ENCODE measurements around the gene FLII.

The FLII gene

DNA sequence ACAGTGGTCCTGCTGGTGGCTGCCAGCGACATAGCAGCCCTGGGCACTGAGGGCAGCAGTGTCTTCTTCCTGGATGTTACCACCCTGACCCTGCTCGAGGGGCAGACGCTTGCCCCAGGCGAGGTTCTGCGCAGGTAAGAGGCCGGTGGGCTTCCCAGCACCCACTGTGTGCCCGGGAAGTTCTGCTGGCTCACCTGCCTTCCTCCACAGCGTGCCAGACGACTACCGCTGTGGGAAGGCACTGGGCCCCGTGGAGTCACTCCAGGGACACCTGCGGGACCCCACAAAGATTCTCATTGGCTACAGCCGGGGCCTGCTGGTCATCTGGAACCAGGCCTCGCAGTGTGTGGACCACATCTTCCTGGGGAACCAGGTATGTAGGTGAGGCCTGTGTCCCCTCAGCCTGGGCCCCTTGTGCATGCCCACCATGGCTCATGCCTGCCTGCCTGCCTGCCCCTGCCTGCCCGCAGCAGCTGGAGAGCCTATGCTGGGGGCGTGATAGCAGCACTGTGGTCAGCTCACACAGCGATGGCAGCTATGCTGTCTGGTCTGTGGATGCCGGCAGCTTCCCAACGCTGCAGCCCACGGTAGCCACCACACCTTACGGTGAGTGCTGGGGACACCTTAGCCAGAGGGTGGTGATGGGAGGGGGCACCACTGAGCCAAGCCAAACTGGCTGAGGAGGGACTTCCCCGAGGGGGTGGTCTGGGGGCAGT is 24.6 kb downstream of the FLII start:
- peaks cover 12% of the 10 kb centered on the region for H3K36me3 ChIP-seq (ENCODE audit: control insufficient read depth, insufficient read depth, low read length)
- no peak overlapping the region for H3K4me3 ChIP-seq (ENCODE audit: low read length)
- no peak overlapping the region for H3K9ac ChIP-seq (ENCODE audit: low read length)
- no peak overlapping the region for H3K27ac ChIP-seq (ENCODE audit: low read depth, low read length)
- no peaks in the 10 kb centered on the region for H3K4me1 ChIP-seq (ENCODE audit: control insufficient read depth, insufficient read depth, low read length)
- H3K27me3 ChIP-seq (ENCODE audit: control insufficient read depth, insufficient read depth, low read length) = no peaks in the 10 kb centered on the region

DNA sequence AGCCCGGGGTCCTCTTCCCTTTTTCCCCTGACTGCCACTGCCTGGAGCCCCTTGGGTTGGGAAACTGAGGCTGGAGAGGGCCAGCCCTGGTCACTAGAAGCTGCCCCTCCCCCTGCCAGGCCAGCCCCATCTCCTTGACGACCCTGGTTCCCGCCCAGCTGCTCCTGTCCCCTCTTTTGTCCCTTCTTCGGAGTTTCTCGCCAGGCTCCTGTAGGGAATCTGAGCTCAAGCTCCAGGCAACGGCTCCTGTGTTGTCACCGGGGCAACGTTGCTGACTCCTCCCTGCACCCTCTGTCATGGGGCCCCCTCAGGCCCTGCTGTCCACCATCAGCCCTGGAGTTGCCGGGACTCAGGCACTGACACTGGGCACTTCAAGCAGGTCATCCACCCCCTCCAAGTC is 27.4 kb downstream of the FLII start:
- Histone ChIP-seq H3K4me3 (ENCODE audit: low read length) (no peak overlapping the region), H3K4me1 (ENCODE audit: control insufficient read depth, insufficient read depth, low read length) (peaks cover 4% of the 10 kb centered on the region), H3K9ac (ENCODE audit: low read length) (no peak overlapping the region), H3K27me3 (ENCODE audit: control insufficient read depth, insufficient read depth, low read length) (no peaks in the 10 kb centered on the region), H3K36me3 (ENCODE audit: control insufficient read depth, insufficient read depth, low read length) (peaks cover 9% of the 10 kb centered on the region), H3K27ac (ENCODE audit: low read depth, low read length) (no peak overlapping the region)

DNA sequence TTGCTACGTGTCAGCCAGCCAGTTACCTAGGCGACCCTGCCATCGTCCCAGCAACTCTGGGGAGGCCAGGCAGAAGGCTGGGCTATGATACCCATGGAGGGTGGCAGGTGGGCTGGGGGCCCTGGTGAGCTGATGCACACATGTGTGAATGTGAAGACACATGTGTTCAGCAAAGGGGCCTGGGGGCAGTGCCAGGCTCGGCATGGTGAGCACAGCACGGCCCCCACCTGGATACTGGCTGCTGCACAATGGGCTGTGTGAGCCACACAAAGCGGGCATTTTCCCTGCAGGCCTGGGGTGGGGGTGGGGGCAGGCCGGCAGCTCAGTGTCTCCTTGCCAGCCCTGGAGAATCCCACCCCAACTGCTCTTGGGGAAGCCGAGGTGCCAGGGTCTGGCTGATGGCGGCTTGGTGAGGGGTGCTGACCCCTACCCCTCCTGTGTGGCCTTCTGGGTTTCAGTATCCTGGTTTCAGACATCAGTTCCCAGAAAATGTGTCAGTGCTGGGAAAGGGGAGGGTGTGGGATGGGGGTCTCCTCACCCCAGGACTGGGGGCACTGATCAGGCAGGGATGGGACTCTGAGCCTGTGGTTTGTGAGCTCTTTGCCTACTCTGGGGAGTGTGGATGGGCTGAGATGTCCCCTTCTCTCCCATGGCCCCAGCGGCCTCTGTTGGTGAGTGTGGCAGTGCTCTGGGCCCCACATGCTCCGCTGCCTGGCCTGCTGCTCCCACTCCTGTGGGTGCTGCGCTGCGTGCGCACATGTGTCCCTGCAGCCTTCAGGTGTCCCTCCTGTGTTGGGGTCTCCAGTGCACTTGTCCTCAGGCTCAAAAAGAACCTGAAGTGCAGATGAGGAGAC is 28.0 kb downstream of the FLII start:
- H3K4me3 ChIP-seq (ENCODE audit: low read length) = no peak overlapping the region
- H3K36me3 ChIP-seq (ENCODE audit: control insufficient read depth, insufficient read depth, low read length) = peaks cover 4% of the 10 kb centered on the region
- H3K4me1 ChIP-seq (ENCODE audit: control insufficient read depth, insufficient read depth, low read length) = peaks cover 4% of the 10 kb centered on the region
- no peak overlapping the region for H3K27ac ChIP-seq (ENCODE audit: low read depth, low read length)
- no peaks in the 10 kb centered on the region for H3K27me3 ChIP-seq (ENCODE audit: control insufficient read depth, insufficient read depth, low read length)
- H3K9ac ChIP-seq (ENCODE audit: low read length) = no peak overlapping the region

DNA sequence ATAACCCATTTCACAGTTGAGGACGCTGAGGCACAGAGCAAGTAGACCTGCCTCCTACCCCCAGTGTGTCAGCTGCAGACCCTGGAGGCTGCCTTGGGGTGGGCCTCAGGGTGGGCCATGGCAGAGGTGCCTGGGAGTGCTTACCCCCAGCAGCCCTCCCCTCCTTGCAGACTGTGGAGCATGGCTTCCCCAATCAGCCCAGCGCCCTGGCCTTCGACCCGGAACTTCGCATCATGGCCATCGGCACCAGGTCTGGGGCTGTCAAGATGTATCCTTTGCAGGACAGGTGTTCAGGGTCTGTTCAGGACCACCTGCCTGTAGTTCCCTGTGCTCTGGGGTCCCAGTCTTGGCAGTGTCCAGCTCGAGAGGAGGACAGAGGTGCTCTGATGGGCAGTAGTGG is 28.8 kb downstream of the FLII start:
- Histone ChIP-seq H3K4me1 (ENCODE audit: control insufficient read depth, insufficient read depth, low read length) (peaks cover 6% of the 10 kb centered on the region), H3K27ac (ENCODE audit: low read depth, low read length) (no peak overlapping the region), H3K4me3 (ENCODE audit: low read length) (no peak overlapping the region), H3K9ac (ENCODE audit: low read length) (no peak overlapping the region), H3K36me3 (ENCODE audit: control insufficient read depth, insufficient read depth, low read length) (peaks cover 4% of the 10 kb centered on the region), H3K27me3 (ENCODE audit: control insufficient read depth, insufficient read depth, low read length) (no peaks in the 10 kb centered on the region)

DNA sequence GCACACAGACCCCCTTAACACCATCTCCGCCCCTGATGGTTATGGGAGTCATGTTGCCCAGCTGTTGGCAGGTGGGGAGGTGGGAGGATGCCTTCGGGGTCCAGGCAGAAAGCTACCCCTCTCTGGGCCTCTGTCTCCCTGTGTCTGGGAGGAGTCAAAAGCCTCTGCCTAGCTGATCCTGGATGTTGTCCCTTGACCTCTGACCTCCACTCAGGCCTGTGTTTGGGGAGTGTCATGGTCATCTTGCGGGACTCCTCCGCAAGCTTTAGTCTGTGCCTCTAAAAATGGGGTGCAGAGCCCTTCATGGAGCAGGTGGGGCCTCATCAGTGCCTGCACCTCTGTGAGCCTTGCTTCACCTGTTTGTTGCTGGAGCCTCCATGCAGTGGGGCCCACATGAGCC is 29.3 kb downstream of the FLII start:
- Histone ChIP-seq H3K36me3 (ENCODE audit: control insufficient read depth, insufficient read depth, low read length) (peaks cover 2% of the 10 kb centered on the region), H3K9ac (ENCODE audit: low read length) (no peak overlapping the region), H3K27me3 (ENCODE audit: control insufficient read depth, insufficient read depth, low read length) (no peaks in the 10 kb centered on the region), H3K4me1 (ENCODE audit: control insufficient read depth, insufficient read depth, low read length) (peaks cover 6% of the 10 kb centered on the region), H3K27ac (ENCODE audit: low read depth, low read length) (no peak overlapping the region), H3K4me3 (ENCODE audit: low read length) (no peak overlapping the region)

DNA sequence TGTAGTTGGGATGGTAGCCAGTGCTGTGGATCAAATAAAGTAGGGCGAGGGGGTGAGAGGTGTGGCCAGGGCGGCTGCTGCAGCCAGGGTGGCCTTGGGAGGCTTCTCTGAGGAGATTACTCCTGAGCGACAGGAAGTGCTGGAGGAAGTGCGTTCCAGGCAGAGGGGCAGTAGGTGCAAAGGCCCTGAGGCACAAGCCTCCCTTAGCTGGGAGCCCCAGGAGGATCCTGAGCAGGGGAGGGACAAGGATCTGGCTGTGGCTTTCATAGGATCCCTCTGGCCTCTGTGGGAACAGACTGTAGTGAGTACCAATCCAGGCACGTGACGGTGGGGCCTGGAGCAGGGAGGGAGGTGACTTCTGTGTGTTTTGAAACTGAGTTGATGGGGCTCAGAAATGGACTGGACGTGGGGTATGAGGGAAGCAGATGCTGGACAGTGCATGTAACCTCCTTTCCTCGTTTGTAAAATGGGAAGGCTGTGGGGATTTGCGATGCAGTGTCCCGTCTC is 30.3 kb downstream of the FLII start:
- no peaks in the 10 kb centered on the region for H3K36me3 ChIP-seq (ENCODE audit: control insufficient read depth, insufficient read depth, low read length)
- H3K4me1 ChIP-seq (ENCODE audit: control insufficient read depth, insufficient read depth, low read length) = peaks cover 6% of the 10 kb centered on the region
- H3K27me3 ChIP-seq (ENCODE audit: control insufficient read depth, insufficient read depth, low read length) = no peaks in the 10 kb centered on the region
- no peak overlapping the region for H3K4me3 ChIP-seq (ENCODE audit: low read length)
- no peak overlapping the region for H3K9ac ChIP-seq (ENCODE audit: low read length)
- no peak overlapping the region for H3K27ac ChIP-seq (ENCODE audit: low read depth, low read length)

DNA sequence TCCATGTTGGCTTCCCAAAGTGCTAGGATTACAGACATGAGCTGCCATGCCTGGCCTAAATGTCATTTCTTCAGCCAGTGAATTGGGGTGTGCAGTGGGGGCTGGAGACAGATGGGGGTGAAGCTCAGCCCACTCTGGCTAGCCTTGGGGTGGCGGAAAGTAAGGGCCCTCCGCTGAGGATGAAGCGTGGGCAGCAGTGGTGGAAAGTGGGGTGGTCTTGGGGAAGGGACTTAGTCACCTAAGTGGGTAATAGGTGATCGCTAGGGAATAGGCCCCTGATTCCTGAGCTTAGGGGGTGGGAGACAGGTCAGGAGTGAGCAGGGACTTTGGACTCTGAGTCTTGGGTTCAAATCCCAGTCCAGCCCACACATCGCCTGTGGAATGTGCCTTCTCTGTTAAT is 30.9 kb downstream of the FLII start:
- Histone ChIP-seq H3K27me3 (ENCODE audit: control insufficient read depth, insufficient read depth, low read length) (no peaks in the 10 kb centered on the region), H3K9ac (ENCODE audit: low read length) (no peak overlapping the region), H3K27ac (ENCODE audit: low read depth, low read length) (no peak overlapping the region), H3K4me3 (ENCODE audit: low read length) (no peak overlapping the region), H3K36me3 (ENCODE audit: control insufficient read depth, insufficient read depth, low read length) (no peaks in the 10 kb centered on the region), H3K4me1 (ENCODE audit: control insufficient read depth, insufficient read depth, low read length) (peaks cover 6% of the 10 kb centered on the region)

DNA sequence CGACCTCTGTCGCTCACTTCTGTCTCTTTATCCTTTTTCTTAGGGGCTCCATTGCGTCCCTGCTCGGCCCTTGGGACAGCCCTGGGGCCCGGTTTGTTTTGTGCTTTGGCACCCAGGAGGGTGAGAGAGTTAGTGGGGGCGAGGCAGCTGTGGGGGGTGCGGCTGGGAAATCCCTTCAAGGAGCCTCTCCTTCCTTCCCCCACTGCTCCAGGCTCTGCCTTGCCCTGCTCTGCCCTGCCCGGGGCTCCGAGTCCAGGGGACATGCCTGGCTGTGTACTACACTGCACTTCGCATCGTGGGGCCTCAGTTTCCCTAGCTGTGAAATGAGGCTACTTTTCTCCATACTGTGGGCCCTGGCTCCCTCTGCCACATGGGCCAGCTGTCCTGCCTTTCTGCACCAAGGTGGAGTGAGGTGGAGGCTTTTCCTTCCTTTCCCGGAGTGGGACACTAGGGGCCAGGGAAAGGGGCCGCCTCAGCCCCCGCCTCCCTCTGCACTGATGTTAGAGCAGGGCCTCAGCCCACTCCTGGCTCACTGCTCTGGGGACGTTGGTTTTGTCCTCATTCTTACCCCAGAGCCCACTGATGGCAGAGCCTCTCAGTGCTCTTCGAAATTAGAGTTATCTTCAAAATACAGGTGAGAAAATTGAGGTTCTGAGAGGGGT is 32.1 kb downstream of the FLII start:
- Histone ChIP-seq H3K27me3 (ENCODE audit: control insufficient read depth, insufficient read depth, low read length) (no peaks in the 10 kb centered on the region), H3K36me3 (ENCODE audit: control insufficient read depth, insufficient read depth, low read length) (no peaks in the 10 kb centered on the region), H3K27ac (ENCODE audit: low read depth, low read length) (no peak overlapping the region), H3K4me1 (ENCODE audit: control insufficient read depth, insufficient read depth, low read length) (peaks cover 6% of the 10 kb centered on the region), H3K4me3 (ENCODE audit: low read length) (peak overlapping the region; percentile 67), H3K9ac (ENCODE audit: low read length) (no peak overlapping the region)

DNA sequence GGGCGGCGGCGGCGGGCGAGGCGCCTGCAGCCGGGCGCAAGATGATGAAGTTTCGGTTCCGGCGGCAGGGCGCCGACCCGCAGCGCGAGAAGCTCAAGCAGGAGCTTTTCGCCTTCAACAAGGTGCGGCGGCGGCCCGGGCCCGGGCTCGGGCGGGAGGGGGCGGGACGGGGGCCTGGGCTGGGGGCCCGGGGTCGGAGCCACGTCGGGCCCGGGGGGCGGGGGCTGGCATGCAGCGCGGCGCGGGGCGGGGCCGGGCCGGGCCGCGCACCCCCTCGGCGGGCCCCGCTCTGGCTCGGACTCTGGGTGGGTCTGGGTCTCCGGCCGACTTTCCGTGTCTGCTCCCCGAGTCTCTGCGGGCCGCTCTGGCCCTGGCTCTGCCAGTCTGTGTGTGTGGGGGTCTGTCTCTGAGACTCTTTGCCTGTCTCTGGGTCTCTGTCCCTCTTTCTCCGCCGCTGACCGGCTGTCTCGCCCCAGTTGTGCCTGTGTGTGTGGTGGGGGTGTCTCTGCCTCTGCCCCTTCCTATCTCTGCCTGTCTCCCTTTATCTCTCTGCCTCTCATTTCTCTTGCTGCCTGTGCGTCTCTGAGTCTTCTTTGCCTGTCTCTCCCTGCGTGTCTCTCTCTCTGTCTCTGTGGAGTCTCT is 32.8 kb downstream of the FLII start:
- no peak overlapping the region for H3K27ac ChIP-seq (ENCODE audit: low read depth, low read length)

DNA sequence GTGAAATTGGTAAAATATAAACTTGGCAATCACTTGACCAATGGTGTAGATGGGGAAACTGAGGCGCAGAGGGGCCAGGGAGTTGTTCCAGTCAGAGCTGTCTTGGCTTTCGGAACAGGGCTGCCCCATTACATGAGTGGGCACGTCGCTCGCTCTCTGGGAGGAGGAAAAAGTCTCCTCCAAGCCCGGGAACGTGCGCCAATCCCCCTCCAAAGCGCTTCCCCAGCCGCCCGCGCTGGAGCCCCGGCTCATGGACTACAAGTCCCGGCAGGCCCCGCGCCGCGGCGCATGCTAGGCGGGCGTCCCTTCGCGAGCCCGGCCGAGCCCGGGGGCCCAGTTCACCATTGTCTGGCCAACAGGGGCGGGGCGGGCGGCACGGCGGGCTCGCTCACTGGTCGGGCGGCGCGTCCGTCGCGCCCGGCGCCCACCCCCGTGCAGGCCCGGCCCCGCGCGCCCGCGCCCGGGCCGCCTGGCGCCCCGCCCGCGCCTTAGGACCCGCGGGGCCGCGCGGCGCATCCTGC is 33.4 kb downstream of the FLII start, which contains the start of gene LLGL1:
TSS of gene LLGL1 (plus strand) at position 515 of the 521 bp plus-strand sequence. CDS start 48 bp downstream, outside the sequence.
- H3K9ac ChIP-seq (ENCODE audit: low read length) = peak within 1 kb of the TSS; percentile 12
- no peaks in the 10 kb centered on the region for H3K27me3 ChIP-seq (ENCODE audit: control insufficient read depth, insufficient read depth, low read length)
- no peaks in the 10 kb centered on the region for H3K36me3 ChIP-seq (ENCODE audit: control insufficient read depth, insufficient read depth, low read length)
- H3K4me3 ChIP-seq (ENCODE audit: low read length) = peak within 1 kb of the TSS; percentile 67
- peaks cover 6% of the 10 kb centered on the region for H3K4me1 ChIP-seq (ENCODE audit: control insufficient read depth, insufficient read depth, low read length)
- no peak within 1 kb of the TSS for H3K27ac ChIP-seq (ENCODE audit: low read depth, low read length)

More for the DNA sequence above, 32.8 kb downstream of the FLII start:
- Histone ChIP-seq H3K27me3 (ENCODE audit: control insufficient read depth, insufficient read depth, low read length) (no peaks in the 10 kb centered on the region), H3K4me3 (ENCODE audit: low read length) (peak overlapping the region; percentile 67), H3K4me1 (ENCODE audit: control insufficient read depth, insufficient read depth, low read length) (peaks cover 6% of the 10 kb centered on the region), H3K9ac (ENCODE audit: low read length) (peak overlapping the region; percentile 12), H3K36me3 (ENCODE audit: control insufficient read depth, insufficient read depth, low read length) (no peaks in the 10 kb centered on the region)

DNA sequence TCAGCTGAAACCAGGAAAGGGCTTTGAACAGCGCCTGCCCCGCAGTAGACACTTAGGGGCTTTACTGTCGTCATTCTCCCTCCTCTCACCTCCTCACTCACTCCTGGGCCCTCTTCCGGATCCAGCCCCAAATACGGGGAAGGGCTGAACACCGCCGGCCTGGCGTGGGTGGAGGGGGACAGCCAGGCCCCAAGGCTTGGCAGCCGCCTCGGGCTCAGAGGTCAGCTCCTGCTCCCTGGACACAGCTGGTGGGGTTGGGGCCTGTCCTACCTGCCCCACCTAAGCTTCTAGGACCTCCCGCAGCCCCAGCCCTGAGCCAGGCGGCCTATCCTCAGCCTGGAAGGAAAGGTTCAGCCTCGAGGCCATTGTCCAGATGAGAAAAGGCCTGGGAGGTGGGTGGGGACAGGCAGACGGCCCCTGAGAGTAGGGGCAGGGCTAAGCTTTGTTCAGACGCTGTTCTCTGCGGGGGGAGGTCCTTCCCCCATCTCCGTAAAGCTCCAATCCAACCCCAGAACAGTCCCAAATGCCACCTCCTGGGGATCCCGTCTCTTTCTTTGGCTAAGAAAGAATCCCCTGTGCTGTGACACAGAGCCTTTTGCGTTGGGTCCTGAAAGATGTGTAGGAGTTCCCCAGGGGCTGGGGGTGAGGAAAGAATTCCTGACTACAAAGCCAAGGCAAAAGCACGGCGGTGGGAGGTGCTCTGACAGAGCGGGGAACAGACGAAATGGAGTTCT is 34.0 kb downstream of the FLII start:
- Histone ChIP-seq H3K27ac (ENCODE audit: low read depth, low read length) (no peak overlapping the region), H3K4me3 (ENCODE audit: low read length) (peak overlapping the region; percentile 61), H3K4me1 (ENCODE audit: control insufficient read depth, insufficient read depth, low read length) (peaks cover 6% of the 10 kb centered on the region), H3K36me3 (ENCODE audit: control insufficient read depth, insufficient read depth, low read length) (no peaks in the 10 kb centered on the region), H3K27me3 (ENCODE audit: control insufficient read depth, insufficient read depth, low read length) (no peaks in the 10 kb centered on the region), H3K9ac (ENCODE audit: low read length) (no peak overlapping the region)

Data from rectal smooth muscle tissue (tissue), 1 donor.